Measurements from ENCODE around the gene OXER1.
A peak's percentile ranks its signal among the peaks of the same experiment; 100 is the strongest.

OXER1 gene

GRCh38 chr2:42794271-42795046, 30.5 kb upstream of the OXER1 start:
- DNase-seq (ENCODE audit: low read depth): no peak
- no peak for TF ChIP-seq CTCF (IDR thresholded peaks at IDR 0.05; ENCODE audit: insufficient read depth, low read depth, low read length, missing control alignments)
- no peak overlapping the region for H3K4me3 ChIP-seq (ENCODE audit: low read length)

GRCh38 chr2:42793334-42794270, 29.7 kb upstream of the OXER1 start:
- peak overlapping the region; percentile 36 for H3K4me3 ChIP-seq (ENCODE audit: low read length)
- TF ChIP-seq CTCF (IDR thresholded peaks at IDR 0.05; ENCODE audit: insufficient read depth, low read depth, low read length, missing control alignments): no peak
- DNase-seq (ENCODE audit: low read depth): no peak

- peak; percentile 17 for DNase-seq (ENCODE audit: low read depth)
- peak within 1 kb of the TSS; percentile 36 for H3K4me3 ChIP-seq (ENCODE audit: low read length)
- TF ChIP-seq CTCF (IDR thresholded peaks at IDR 0.05; ENCODE audit: insufficient read depth, low read depth, low read length, missing control alignments): no peak
These were observed 28.8 kb upstream of the OXER1 start, which contains the start of gene HAAO for GRCh38 chr2:42792583-42793333. Gene HAAO (minus strand): TSS chr2:42792583. CDS start chr2:42792536, 47 bp downstream.

GRCh38 chr2:42792087-42792582, 28.2 kb upstream of the OXER1 start:
- TF ChIP-seq CTCF (IDR thresholded peaks at IDR 0.05; ENCODE audit: insufficient read depth, low read depth, low read length, missing control alignments): no peak
- H3K4me3 ChIP-seq (ENCODE audit: low read length): peak overlapping the region; percentile 36
- DNase-seq (ENCODE audit: low read depth): peak; percentile 32

GRCh38 chr2:42791606-42792005, 27.7 kb upstream of the OXER1 start:
- no peak for TF ChIP-seq CTCF (IDR thresholded peaks at IDR 0.05; ENCODE audit: insufficient read depth, low read depth, low read length, missing control alignments)
- DNase-seq (ENCODE audit: low read depth): no peak
- H3K4me3 ChIP-seq (ENCODE audit: low read length): no peak overlapping the region

- no peak overlapping the region for H3K4me3 ChIP-seq (ENCODE audit: low read length)
- no peak for DNase-seq (ENCODE audit: low read depth)
- TF ChIP-seq CTCF (IDR thresholded peaks at IDR 0.05; ENCODE audit: insufficient read depth, low read depth, low read length, missing control alignments): no peak
These were observed 25.8 kb upstream of the OXER1 start for GRCh38 chr2:42789751-42790150.

Data from epithelial cell of esophagus (primary cell).